GM19240 (cell line): ENCODE results near the gene ACBD6.

Experiments used
- DNase-seq: peaks from one replicate; pipeline ENCODE4 v3.0.0; 2011; ENCODE audit warnings: low spot score; ENCODE audit not compliant: insufficient read length

ACBD6 gene

GRCh38 chr1:180243517-180244221 lies 258.7 kb downstream of the ACBD6 start:
- DNase-seq: no peak

GRCh38 chr1:180241716-180242544 lies 260.4 kb downstream of the ACBD6 start:
- no peak for DNase-seq

GRCh38 chr1:180239145-180240096 lies 263.0 kb downstream of the ACBD6 start:
- no peak for DNase-seq

- DNase-seq: no peak
Observed at GRCh38 chr1:180238675-180239074, 263.7 kb downstream of the ACBD6 start.
